IPS-NIHi7 (cell line): ENCODE data around the gene LIPG.
A peak's percentile ranks its signal among the peaks of the same experiment; 100 is the strongest.

ENCODE experiments used
- DNase-seq: peaks from one replicate; pipeline ENCODE4 v3.0.0; 2012; ENCODE audit warnings: mixed read lengths; ENCODE audit errors: extremely low spot score

The LIPG gene

GRCh38 chr18:49638891-49639557 lies 77.2 kb downstream of the LIPG start:
- no peak for DNase-seq

- DNase-seq, result no peak
These were observed 78.0 kb downstream of the LIPG start for GRCh38 chr18:49639643-49640391.

GRCh38 chr18:49640741-49641140 lies 78.9 kb downstream of the LIPG start:
- no peak for DNase-seq

- no peak for DNase-seq
These were observed 83.3 kb downstream of the LIPG start for GRCh38 chr18:49645196-49645595.

GRCh38 chr18:49645841-49646351 lies 84.0 kb downstream of the LIPG start:
- peak; percentile 47 for DNase-seq

- no peak for DNase-seq
These were observed 85.0 kb downstream of the LIPG start for GRCh38 chr18:49646873-49647272.

- DNase-seq, result peak; percentile 8
These were observed 85.8 kb downstream of the LIPG start for GRCh38 chr18:49647496-49648168.

- peak; percentile 7 for DNase-seq
These were observed 86.5 kb downstream of the LIPG start for GRCh38 chr18:49648326-49648725.
